DOHH2 (cell line): Measurements from ENCODE around the gene FALEC.

Experiments used
- CTCF ChIP-seq: fragments of 200-600 bp; sonication (generic); IDR thresholded peaks from one replicate; pipeline ENCODE4 v1.5.1; 2014; ENCODE audit warnings: antibody characterized with exemption, mild to moderate bottlenecking, low read depth, low read length; ENCODE audit not compliant: poor library complexity, severe bottlenecking
- EZH2phosphoT487 ChIP-seq: fragments of 200-600 bp; sonication (generic); IDR thresholded peaks from 2 replicates; pipeline ENCODE4 v1.6.1; 2017; ENCODE audit warnings: borderline replicate concordance, mild to moderate bottlenecking, antibody characterized with exemption, low read length, moderate library complexity, mixed read lengths

DNA sequence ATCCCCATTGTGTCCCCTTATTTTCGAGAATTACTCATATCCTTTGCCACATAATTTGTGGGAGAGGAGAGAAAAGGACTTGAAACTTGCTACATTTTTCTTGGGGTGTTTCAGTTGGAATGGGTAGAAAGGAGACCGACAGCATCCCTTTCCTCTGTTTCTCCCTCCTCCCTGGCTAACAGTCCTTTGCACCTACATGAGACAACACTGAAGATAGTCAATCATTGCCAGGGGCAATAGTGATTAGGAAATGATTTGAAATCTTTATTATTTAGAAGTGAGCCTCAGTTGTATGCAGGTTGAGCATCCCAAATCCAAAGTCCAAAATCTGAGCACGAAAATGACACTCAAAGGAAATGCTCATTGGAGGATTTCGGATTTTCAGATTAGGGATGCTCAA is 36.2 kb upstream of the FALEC start:
- TF ChIP-seq CTCF: no peak
- TF ChIP-seq EZH2phosphoT487: no peak
